OCI-LY1 (cell line): ENCODE measurements around the gene TMEM72.

Experiments
- EZH2 ChIP-seq: fragments of 200-600 bp; sonication (generic), shearing (Covaris generic); IDR thresholded peaks from 2 replicates; pipeline ENCODE4 v1.8.0; 2017; ENCODE audit warnings: borderline replicate concordance, mixed run types, mild to moderate bottlenecking, antibody characterized with exemption, low read length, moderate library complexity, mixed read lengths
- TF ChIP-seq, protein P1 (sequence below): fragments of 200-600 bp; sonication (generic), shearing (Covaris generic); IDR thresholded peaks from 2 replicates; pipeline ENCODE4 v1.5.1; 2017; ENCODE audit warnings: mild to moderate bottlenecking, antibody characterized with exemption, low read length, moderate library complexity, mixed read lengths

DNA sequence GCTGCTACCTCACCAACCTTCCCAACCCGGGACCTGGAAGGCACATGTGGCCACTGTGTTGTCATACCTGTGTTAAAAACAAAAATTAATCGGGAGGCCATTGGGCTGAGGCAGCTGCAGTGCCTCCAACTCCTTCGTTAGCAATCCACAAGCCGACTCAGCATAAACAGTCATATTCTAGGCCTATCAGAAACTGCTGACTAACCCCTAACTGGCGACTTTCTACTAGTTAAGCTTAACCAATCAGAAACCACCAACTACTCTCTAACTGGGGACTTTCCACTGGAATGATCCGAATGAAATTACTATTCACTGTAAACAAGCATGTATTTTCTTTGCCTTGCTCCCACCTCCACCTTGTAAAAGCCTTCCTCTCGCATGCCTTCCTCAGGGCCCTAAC, 14.1 kb upstream of the TMEM72 start:
- TF ChIP-seq, protein P1, sequence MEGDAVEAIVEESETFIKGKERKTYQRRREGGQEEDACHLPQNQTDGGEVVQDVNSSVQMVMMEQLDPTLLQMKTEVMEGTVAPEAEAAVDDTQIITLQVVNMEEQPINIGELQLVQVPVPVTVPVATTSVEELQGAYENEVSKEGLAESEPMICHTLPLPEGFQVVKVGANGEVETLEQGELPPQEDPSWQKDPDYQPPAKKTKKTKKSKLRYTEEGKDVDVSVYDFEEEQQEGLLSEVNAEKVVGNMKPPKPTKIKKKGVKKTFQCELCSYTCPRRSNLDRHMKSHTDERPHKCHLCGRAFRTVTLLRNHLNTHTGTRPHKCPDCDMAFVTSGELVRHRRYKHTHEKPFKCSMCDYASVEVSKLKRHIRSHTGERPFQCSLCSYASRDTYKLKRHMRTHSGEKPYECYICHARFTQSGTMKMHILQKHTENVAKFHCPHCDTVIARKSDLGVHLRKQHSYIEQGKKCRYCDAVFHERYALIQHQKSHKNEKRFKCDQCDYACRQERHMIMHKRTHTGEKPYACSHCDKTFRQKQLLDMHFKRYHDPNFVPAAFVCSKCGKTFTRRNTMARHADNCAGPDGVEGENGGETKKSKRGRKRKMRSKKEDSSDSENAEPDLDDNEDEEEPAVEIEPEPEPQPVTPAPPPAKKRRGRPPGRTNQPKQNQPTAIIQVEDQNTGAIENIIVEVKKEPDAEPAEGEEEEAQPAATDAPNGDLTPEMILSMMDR, result no peak
- TF ChIP-seq EZH2, result no peak
